Vagina (tissue), 2 donors: ENCODE results near the gene CSNK1A1. TPM values are rescaled to one million over a fixed set of nuclear protein-coding genes. Genes with fewer than 3 reads are reported as not detected.
"Not testable (repeated sequence)": the region's sequence is repeated elsewhere in the genome, so short reads cannot be mapped to it uniquely, and the experiment has no call there.

Experiments
- DNase-seq, 2 donors: peaks; one replicate each; pipeline ENCODE4 v3.0.0-alpha.2; 2017; ENCODE audit errors: extremely low spot score in 2 of 2
- H3K27ac ChIP-seq: fragments of 200-600 bp; sonication (generic); one replicate; pipeline ENCODE4 v1.5.1; 2019
- H3K27me3 ChIP-seq: fragments of 200-600 bp; sonication (generic); one replicate; pipeline ENCODE4 v1.5.1; 2019
- H3K36me3 ChIP-seq, 2 donors: fragments of 200-600 bp; sonication (generic); one replicate each; pipeline ENCODE4 v1.5.1; 2017 to 2019
- H3K4me1 ChIP-seq: fragments of 200-600 bp; sonication (generic); one replicate; pipeline ENCODE4 v1.5.1; 2019
- H3K4me3 ChIP-seq, 2 donors: fragments of 200-600 bp; sonication (generic); 1 replicate in 1 of 2; 2 replicates in 1 of 2; pipeline ENCODE4 v1.5.1; 2016 to 2019
- H3K9me3 ChIP-seq: fragments of 200-600 bp; sonication (generic); one replicate; pipeline ENCODE4 v1.5.1; 2019
- CTCF ChIP-seq, 3 experiments: fragments of 450-650 bp in 2 of 3; fragments of 200-600 bp in 1 of 3; sonication (generic) in 1 of 3; IDR thresholded peaks; one replicate each; pipeline ENCODE4 v1.5.1; 2017 to 2019; ENCODE audit warnings: antibody characterized with exemption in 3 of 3, mild to moderate bottlenecking in 2 of 3, moderate library complexity in 2 of 3
- POLR2A ChIP-seq, 2 donors: fragments of 450-650 bp; IDR thresholded peaks; one replicate each; pipeline ENCODE4 v1.6.1; 2017; ENCODE audit warnings: antibody characterized with exemption in 2 of 2, mild to moderate bottlenecking in 2 of 2, moderate library complexity in 2 of 2
- POLR2AphosphoS5 ChIP-seq, 2 donors: sonication (generic); formaldehyde crosslinking; IDR thresholded peaks; one replicate each; pipeline ENCODE4 v1.9.0; 2017; ENCODE audit warnings: antibody characterized with exemption in 2 of 2, mild to moderate bottlenecking in 2 of 2, low read depth in 1 of 2; ENCODE audit not compliant: insufficient read depth in 1 of 2
- intact Hi-C: fragments of 100-400 bp; cut with DNase I; formaldehyde crosslinking; loops from one replicate; pipeline ENCODE4 v1.15.1; 2023
- total RNA-seq: library from RNA; depleted of rRNA; stranded (reverse); fragments of >200 nt; gene quantifications from one replicate; pipeline ENCODE4 v1.2.3, GENCODE V29; 2016

CSNK1A1 gene
- total RNA-seq, 1 donor from 2014 or later: 223 TPM

- Histone ChIP-seq H3K4me3 (no peak overlapping the region), H3K27ac (no peak overlapping the region), H3K36me3 (peaks cover 0 to 20% of the 10 kb centered on the region in 2 donors), H3K27me3 (no peaks in the 10 kb centered on the region), H3K9me3 (no peaks in the 10 kb centered on the region), H3K4me1 (peaks cover 40% of the 10 kb centered on the region)
- TF ChIP-seq POLR2A (IDR thresholded peaks at IDR 0.05) (no peak), CTCF (IDR thresholded peaks at IDR 0.05) (no peak), POLR2AphosphoS5 (IDR thresholded peaks at IDR 0.05; ENCODE audit: insufficient read depth in 1 of 2, low read depth in 1 of 2) (no peak)
- DNase-seq: no peak
- intact Hi-C loops: no loop called here
These were observed 36.7 kb downstream of the CSNK1A1 start for GRCh38 chr5:149514512-149514911.

- Histone ChIP-seq H3K36me3 (peaks cover 2 to 30% of the 10 kb centered on the region in 2 donors), H3K4me1 (peaks cover 29% of the 10 kb centered on the region)
- DNase-seq, H3K27me3 ChIP-seq, H3K27ac ChIP-seq, H3K9me3 ChIP-seq, intact Hi-C loops, H3K4me3 ChIP-seq: not testable (repeated sequence)
These were observed 37.8 kb downstream of the CSNK1A1 start for GRCh38 chr5:149513372-149513947.

- no peak overlapping the region for H3K27ac ChIP-seq
- H3K36me3 ChIP-seq: peaks cover 5 to 63% of the 10 kb centered on the region in 2 donors
- H3K4me3 ChIP-seq: no peak overlapping the region
- intact Hi-C loops: no loop called here
- no peaks in the 10 kb centered on the region for H3K27me3 ChIP-seq
- H3K4me1 ChIP-seq: peaks cover 1% of the 10 kb centered on the region
- no peaks in the 10 kb centered on the region for H3K9me3 ChIP-seq
- TF ChIP-seq POLR2AphosphoS5 (IDR thresholded peaks at IDR 0.05; ENCODE audit: insufficient read depth in 1 of 2, low read depth in 1 of 2) (no peak), CTCF (IDR thresholded peaks at IDR 0.05) (no peak), POLR2A (IDR thresholded peaks at IDR 0.05) (no peak)
- no peak for DNase-seq
These were observed 41.1 kb downstream of the CSNK1A1 start for GRCh38 chr5:149510136-149510535.

GRCh38 chr5:149504677-149505076 lies 46.6 kb downstream of the CSNK1A1 start:
- intact Hi-C loops: no loop called here
- H3K27me3 ChIP-seq: no peaks in the 10 kb centered on the region
- H3K27ac ChIP-seq: no peak overlapping the region
- no peaks in the 10 kb centered on the region for H3K4me1 ChIP-seq
- DNase-seq: no peak
- no peaks in the 10 kb centered on the region for H3K9me3 ChIP-seq
- TF ChIP-seq POLR2AphosphoS5 (IDR thresholded peaks at IDR 0.05; ENCODE audit: insufficient read depth in 1 of 2, low read depth in 1 of 2): no peak
- no peak for TF ChIP-seq POLR2A (IDR thresholded peaks at IDR 0.05)
- TF ChIP-seq CTCF (IDR thresholded peaks at IDR 0.05): no peak
- H3K4me3 ChIP-seq: no peak overlapping the region
- H3K36me3 ChIP-seq: peaks cover 5 to 82% of the 10 kb centered on the region in 2 donors

GRCh38 chr5:149503006-149503405 lies 48.2 kb downstream of the CSNK1A1 start:
- peaks cover 0 to 82% of the 10 kb centered on the region in 2 donors for H3K36me3 ChIP-seq
- intact Hi-C loops: no loop called here
- TF ChIP-seq POLR2A (IDR thresholded peaks at IDR 0.05) (no peak), POLR2AphosphoS5 (IDR thresholded peaks at IDR 0.05; ENCODE audit: insufficient read depth in 1 of 2, low read depth in 1 of 2) (no peak), CTCF (IDR thresholded peaks at IDR 0.05) (no peak)
- H3K4me3 ChIP-seq: no peak overlapping the region
- no peak overlapping the region for H3K27ac ChIP-seq
- H3K9me3 ChIP-seq: no peaks in the 10 kb centered on the region
- H3K27me3 ChIP-seq: no peaks in the 10 kb centered on the region
- no peaks in the 10 kb centered on the region for H3K4me1 ChIP-seq
- no peak for DNase-seq
